Esophagus squamous epithelium (tissue), 5 donors: ENCODE measurements around the gene DNAJC12. TPM values are rescaled to one million over a fixed set of nuclear protein-coding genes. Genes with fewer than 3 reads are reported as not detected.
A peak's percentile ranks its signal among the peaks of the same experiment; 100 is the strongest.
"Not testable (repeated sequence)": the region's sequence is repeated elsewhere in the genome, so short reads cannot be mapped to it uniquely, and the experiment has no call there.

Experiments used
- DNase-seq: peaks from one replicate; lab custom pipeline; 2025; lab: John Stamatoyannopoulos, UW
- H3K27ac ChIP-seq, 4 donors: fragments of 200-600 bp; sonication (generic); one replicate each; pipeline ENCODE4 v1.5.1; 2016 to 2019; ENCODE audit warnings: mild to moderate bottlenecking in 1 of 4
- H3K27me3 ChIP-seq, 4 donors: fragments of 200-600 bp; sonication (generic); 1 replicate in 3 of 4; 2 replicates in 1 of 4; pipeline versions ENCODE4 v1.5.1 to v1.6.0; 2017 to 2021; ENCODE audit warnings: antibody characterized with exemption in 1 of 4
- H3K36me3 ChIP-seq, 3 donors: fragments of 200-600 bp; sonication (generic); one replicate each; pipeline ENCODE4 v1.5.1; 2016 to 2019
- H3K4me1 ChIP-seq, 3 donors: fragments of 200-600 bp; sonication (generic); one replicate each; pipeline ENCODE4 v1.5.1; 2017 to 2019
- H3K4me3 ChIP-seq, 4 donors: fragments of 200-600 bp; sonication (generic); 1 replicate in 3 of 4; 2 replicates in 1 of 4; pipeline ENCODE4 v1.5.1; 2016 to 2019; ENCODE audit warnings: mild to moderate bottlenecking in 2 of 4, moderate library complexity in 1 of 4
- H3K9me3 ChIP-seq, 3 donors: fragments of 200-600 bp; sonication (generic); one replicate each; pipeline ENCODE4 v1.5.1; 2016 to 2019
- POLR2A ChIP-seq, 4 donors: fragments of 450-650 bp; IDR thresholded peaks; one replicate each; pipeline ENCODE4 v1.6.1; 2017; ENCODE audit warnings: antibody characterized with exemption in 4 of 4, mild to moderate bottlenecking in 4 of 4, moderate library complexity in 3 of 4
- WGBS, 2 donors: methylation state at CpG; one replicate each; pipeline ENCODE4 v1.1.5; 2018; 5-methylcytosine and 5-hydroxymethylcytosine counted together
- intact Hi-C: fragments of 100-400 bp; cut with DNase I; formaldehyde crosslinking; loops from one replicate; pipeline ENCODE4 v1.15.0; 2022
- small RNA-seq, 4 donors: library from RNA; depleted of rRNA; stranded (forward); fragments of <200 nt; gene quantifications; one replicate each; pipeline ENCODE3, GENCODE V24; 2016
- total RNA-seq, 4 donors: library from RNA; depleted of rRNA; stranded (reverse); fragments of >200 nt; gene quantifications; one replicate each; pipeline ENCODE4 v1.1.0, GENCODE V29; 2016
- TF ChIP-seq, protein P1 (sequence below), 6 experiments: fragments of 450-650 bp in 4 of 6; fragments of 200-600 bp in 2 of 6; sonication (generic) in 2 of 6; IDR thresholded peaks; one replicate each; pipeline ENCODE4 v1.5.1; 2016 to 2019; ENCODE audit warnings: antibody characterized with exemption in 6 of 6, mild to moderate bottlenecking in 4 of 6, moderate library complexity in 4 of 6
- donor health status: DM: yes; HTN: yes; CAD: no.

Gene DNAJC12
- total RNA-seq, 4 donors from 2014 or later: 0.76 to 2.7 TPM; not detected in 2

GRCh38 chr10:67764012-67764822, 73.8 kb downstream of the DNAJC12 start:
- TF ChIP-seq POLR2A (IDR thresholded peaks at IDR 0.05): no peak
- TF ChIP-seq, protein P1, sequence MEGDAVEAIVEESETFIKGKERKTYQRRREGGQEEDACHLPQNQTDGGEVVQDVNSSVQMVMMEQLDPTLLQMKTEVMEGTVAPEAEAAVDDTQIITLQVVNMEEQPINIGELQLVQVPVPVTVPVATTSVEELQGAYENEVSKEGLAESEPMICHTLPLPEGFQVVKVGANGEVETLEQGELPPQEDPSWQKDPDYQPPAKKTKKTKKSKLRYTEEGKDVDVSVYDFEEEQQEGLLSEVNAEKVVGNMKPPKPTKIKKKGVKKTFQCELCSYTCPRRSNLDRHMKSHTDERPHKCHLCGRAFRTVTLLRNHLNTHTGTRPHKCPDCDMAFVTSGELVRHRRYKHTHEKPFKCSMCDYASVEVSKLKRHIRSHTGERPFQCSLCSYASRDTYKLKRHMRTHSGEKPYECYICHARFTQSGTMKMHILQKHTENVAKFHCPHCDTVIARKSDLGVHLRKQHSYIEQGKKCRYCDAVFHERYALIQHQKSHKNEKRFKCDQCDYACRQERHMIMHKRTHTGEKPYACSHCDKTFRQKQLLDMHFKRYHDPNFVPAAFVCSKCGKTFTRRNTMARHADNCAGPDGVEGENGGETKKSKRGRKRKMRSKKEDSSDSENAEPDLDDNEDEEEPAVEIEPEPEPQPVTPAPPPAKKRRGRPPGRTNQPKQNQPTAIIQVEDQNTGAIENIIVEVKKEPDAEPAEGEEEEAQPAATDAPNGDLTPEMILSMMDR (IDR thresholded peaks at IDR 0.05): no peak
- intact Hi-C loops: no loop called here
- Histone ChIP-seq H3K27me3 (no peaks in the 10 kb centered on the region), H3K4me1 (peaks cover 0 to 19% (median 0%) of the 10 kb centered on the region in 3 donors), H3K36me3 (no peaks in the 10 kb centered on the region), H3K27ac (peak overlapping the region; percentile 83 to 97 (median 96)), H3K4me3 (peak overlapping the region; percentile 51 to 79 (median 76)), H3K9me3 (no peaks in the 10 kb centered on the region)
- 0 to 1% methylated on average over 39 to 45 of the region's 56 CpGs for WGBS, 2 donors
- DNase-seq: peak; percentile 48

GRCh38 chr10:67763499-67764011, 74.4 kb downstream of the DNAJC12 start:
- 0 to 3% methylated on average over 5 to 12 of the region's 22 CpGs for WGBS, 2 donors
- no peak for DNase-seq
- H3K9me3 ChIP-seq: no peaks in the 10 kb centered on the region
- peak overlapping the region; percentile 51 to 79 (median 76) for H3K4me3 ChIP-seq
- H3K27ac ChIP-seq: peak overlapping the region; percentile 83 to 97 (median 96)
- H3K27me3 ChIP-seq: no peaks in the 10 kb centered on the region
- H3K4me1 ChIP-seq: peaks cover 0 to 19% (median 0%) of the 10 kb centered on the region in 3 donors
- peak in 1 of 4 donors; percentile 24 for TF ChIP-seq POLR2A (IDR thresholded peaks at IDR 0.05)
- TF ChIP-seq, protein P1 (IDR thresholded peaks at IDR 0.05): no peak
- no peaks in the 10 kb centered on the region for H3K36me3 ChIP-seq
- intact Hi-C loops: no loop called here

- H3K4me1 ChIP-seq: peaks cover 0 to 19% (median 0%) of the 10 kb centered on the region in 3 donors
- H3K27me3 ChIP-seq, H3K4me3 ChIP-seq, H3K27ac ChIP-seq, H3K36me3 ChIP-seq, H3K9me3 ChIP-seq, intact Hi-C loops, DNase-seq: not testable (repeated sequence)
- WGBS, 2 donors: 81 to 86% methylated on average over 9 of the region's 9 CpGs
Observed at GRCh38 chr10:67762567-67762966, 75.4 kb downstream of the DNAJC12 start.

GRCh38 chr10:67760272-67760671, 77.7 kb downstream of the DNAJC12 start:
- Histone ChIP-seq H3K36me3 (no peaks in the 10 kb centered on the region), H3K4me1 (peaks cover 0 to 19% (median 0%) of the 10 kb centered on the region in 3 donors), H3K4me3 (no peak overlapping the region), H3K27me3 (no peaks in the 10 kb centered on the region), H3K9me3 (no peaks in the 10 kb centered on the region), H3K27ac (no peak overlapping the region)
- TF ChIP-seq, protein P1 (IDR thresholded peaks at IDR 0.05): no peak
- no peak for TF ChIP-seq POLR2A (IDR thresholded peaks at IDR 0.05)
- DNase-seq: no peak
- WGBS, 2 donors: 89 to 94% methylated on average over 7 of the region's 7 CpGs
- intact Hi-C loops: no loop called here

Small RNAs within 50 kb of the gene (small RNA-seq; reads per million reads assigned to genes)
- gene RN7SL394P (0 reads per million in 4 donors), gene RNU6-1250P (0 reads per million in 4 donors), gene RNU6-523P (0 reads per million in 4 donors)

Other genes with a start within 250 kb of the DNAJC12 start
- gene CTNNA3, start 142.0 kb downstream of the DNAJC12 start, total RNA-seq: 1 to 10 TPM in 1 of 4 donors, under 1 TPM in 2, not detected in 1; 0.29 to 1.9 (median 0.61) TPM
- gene SIRT1, start 46.5 kb upstream of the DNAJC12 start, total RNA-seq: 10 to 100 TPM in 1 of 4 donors, 1 to 10 TPM in 3; 7.4 to 19.8 (median 7.7) TPM
- gene HERC4, start 237.1 kb upstream of the DNAJC12 start, total RNA-seq: 10 to 100 TPM; 23.6 to 47.5 (median 35.0) TPM